Type B pancreatic cell (in vitro differentiated cells): ENCODE results near the gene ORM1. TPM values are rescaled to one million over a fixed set of nuclear protein-coding genes. Genes with fewer than 3 reads are reported as not detected.
A peak's percentile ranks its signal among the peaks of the same experiment; 100 is the strongest.

Source experiments
- DNase-seq: peaks from one replicate; pipeline ENCODE4 v3.0.0; 2021; ENCODE audit warnings: mixed read lengths; ENCODE audit not compliant: unreplicated experiment; ENCODE audit errors: extremely low spot score
- H3K27ac Mint-ChIP-seq: 2 replicates; pipeline ENCODE4 v1.8.0; 2021; ENCODE audit warnings: mild to moderate bottlenecking, mixed read lengths
- H3K27me3 Mint-ChIP-seq: 2 replicates; pipeline ENCODE4 v1.8.0; 2021; ENCODE audit warnings: mixed read lengths
- H3K36me3 Mint-ChIP-seq: 2 replicates; pipeline ENCODE4 v1.8.0; 2021; ENCODE audit warnings: mixed read lengths
- H3K4me1 Mint-ChIP-seq: one replicate; pipeline ENCODE4 v1.8.0; 2021; ENCODE audit warnings: mixed read lengths; ENCODE audit not compliant: unreplicated experiment
- H3K4me3 Mint-ChIP-seq: 2 replicates; pipeline ENCODE4 v1.8.0; 2021; ENCODE audit warnings: mild to moderate bottlenecking, mixed read lengths
- H3K9me3 Mint-ChIP-seq: 2 replicates; pipeline ENCODE4 v1.8.0; 2021; ENCODE audit warnings: mixed read lengths
- CTCF ChIP-seq: fragments of 200-600 bp; sonication (generic); conservative IDR thresholded peaks from 2 replicates; pipeline ENCODE4 v1.5.0; 2021; ENCODE audit warnings: antibody characterized with exemption, mild to moderate bottlenecking
- total RNA-seq: library from RNA; stranded (reverse); gene quantifications from 2 replicates; pipeline ENCODE4 v1.2.1, GENCODE V29; 2021; ENCODE audit warnings: low replicate concordance

ORM1 gene
- total RNA-seq, 1 donor from 2014 or later: 0.65 TPM

GRCh38 chr9:114289106-114289505 lies 33.8 kb upstream of the ORM1 start:
- peak; percentile 67 for DNase-seq
- Mint-ChIP-seq H3K36me3 (peaks cover 20% of the 10 kb centered on the region), H3K4me1 (peaks cover 25% of the 10 kb centered on the region), H3K27ac (no peak overlapping the region), H3K4me3 (no peak overlapping the region), H3K9me3 (no peaks in the 10 kb centered on the region), H3K27me3 (no peaks in the 10 kb centered on the region)
- TF ChIP-seq CTCF: no peak

- peaks cover 4% of the 10 kb centered on the region for H3K9me3 Mint-ChIP-seq
- peak; percentile 60 for DNase-seq
- TF ChIP-seq CTCF: no peak
These were observed 33.1 kb upstream of the ORM1 start for GRCh38 chr9:114289571-114290481.

GRCh38 chr9:114290561-114290986 lies 32.3 kb upstream of the ORM1 start:
- Mint-ChIP-seq H3K27me3 (no peaks in the 10 kb centered on the region), H3K36me3 (peaks cover 33% of the 10 kb centered on the region), H3K4me3 (no peak overlapping the region), H3K27ac (peak overlapping the region; percentile 14), H3K4me1 (peaks cover 21% of the 10 kb centered on the region), H3K9me3 (peaks cover 10% of the 10 kb centered on the region)
- peak; percentile 55 for DNase-seq
- no peak for TF ChIP-seq CTCF

More at GRCh38 chr9:114289571-114290481, 33.1 kb upstream of the ORM1 start:
- Mint-ChIP-seq H3K27ac (no peak overlapping the region), H3K36me3 (peaks cover 25% of the 10 kb centered on the region), H3K27me3 (no peaks in the 10 kb centered on the region), H3K4me3 (no peak overlapping the region), H3K4me1 (peaks cover 24% of the 10 kb centered on the region)

- DNase-seq: peak; percentile 83
- peaks cover 35% of the 10 kb centered on the region for H3K36me3 Mint-ChIP-seq
- H3K4me1 Mint-ChIP-seq: peaks cover 18% of the 10 kb centered on the region
- H3K27ac Mint-ChIP-seq: peak overlapping the region; percentile 14
- H3K4me3 Mint-ChIP-seq: no peak overlapping the region
- no peaks in the 10 kb centered on the region for H3K27me3 Mint-ChIP-seq
- peaks cover 10% of the 10 kb centered on the region for H3K9me3 Mint-ChIP-seq
- peak; percentile 96 for TF ChIP-seq CTCF
These were observed 31.8 kb upstream of the ORM1 start for GRCh38 chr9:114291064-114291474.

GRCh38 chr9:114291886-114292590 lies 30.9 kb upstream of the ORM1 start:
- Mint-ChIP-seq H3K9me3 (peaks cover 10% of the 10 kb centered on the region), H3K27ac (no peak overlapping the region), H3K4me1 (peaks cover 15% of the 10 kb centered on the region), H3K27me3 (no peaks in the 10 kb centered on the region), H3K4me3 (no peak overlapping the region), H3K36me3 (peaks cover 42% of the 10 kb centered on the region)
- peak; percentile 49 for DNase-seq
- TF ChIP-seq CTCF: no peak
